Keratinocyte (primary cell): ENCODE data around the gene SUGT1. TPM values are rescaled to one million over a fixed set of nuclear protein-coding genes. Genes with fewer than 3 reads are reported as not detected.

Source experiments
- DNase-seq: peaks from one replicate; pipeline ENCODE4 v3.0.0-alpha.2; 2011; ENCODE audit warnings: low read depth, missing footprints, low spot score
- FAIRE-seq: peaks from 2 replicates; lab custom pipeline; 2011; peaks lifted over from hg19 to GRCh38; lab: Jason Lieb, UNC
- H2AFZ ChIP-seq: 2 replicates; pipeline ENCODE4 v1.6.0; 2012; ENCODE audit warnings: low read length, control low read depth, inconsistent platforms; ENCODE audit not compliant: control insufficient read depth
- H3K27ac ChIP-seq: 2 replicates; pipeline ENCODE4 v1.5.1; 2011; ENCODE audit warnings: low read length; ENCODE audit not compliant: control insufficient read depth, insufficient read depth
- H3K27me3 ChIP-seq: 3 replicates; pipeline ENCODE4 v1.6.0; 2011; ENCODE audit warnings: low read length; ENCODE audit not compliant: control insufficient read depth, insufficient read depth; ENCODE audit errors: extremely low read depth
- H3K36me3 ChIP-seq, 2 experiments: 2 replicates in 1 of 2; 3 replicates in 1 of 2; pipeline ENCODE4 v1.5.1; 2011; ENCODE audit warnings: low read length in 2 of 2, mild to moderate bottlenecking in 1 of 2; ENCODE audit not compliant: control insufficient read depth in 2 of 2, insufficient read depth in 2 of 2; ENCODE audit errors: extremely low read depth in 1 of 2
- H3K4me1 ChIP-seq: 3 replicates; pipeline ENCODE4 v1.5.1; 2011; ENCODE audit warnings: low read length; ENCODE audit not compliant: control insufficient read depth, insufficient read depth; ENCODE audit errors: extremely low read depth
- H3K4me2 ChIP-seq: 3 replicates; pipeline ENCODE4 v1.6.0; 2011; ENCODE audit warnings: low read depth, low read length; ENCODE audit not compliant: control insufficient read depth, insufficient read depth; ENCODE audit errors: extremely low read depth
- H3K4me3 ChIP-seq, 3 experiments: fragments of 200-600 bp in 1 of 3; sonication (generic) in 1 of 3; 2 replicates in 2 of 3; 3 replicates in 1 of 3; pipeline ENCODE4 v1.5.1; 2011 to 2016; ENCODE audit warnings: low read length in 3 of 3, mild to moderate bottlenecking in 3 of 3, control low read depth in 2 of 3, inconsistent platforms in 1 of 3, low read depth in 1 of 3, mixed read lengths in 1 of 3, mixed run types in 1 of 3, moderate library complexity in 1 of 3; ENCODE audit not compliant: control insufficient read depth in 2 of 3, insufficient read depth in 2 of 3; ENCODE audit errors: extremely low read depth in 1 of 3
- H3K79me2 ChIP-seq: 2 replicates; pipeline ENCODE4 v1.6.0; 2012; ENCODE audit warnings: low read length; ENCODE audit not compliant: control insufficient read depth, insufficient read depth
- H3K9ac ChIP-seq: 3 replicates; pipeline ENCODE4 v1.6.0; 2011; ENCODE audit warnings: low read length; ENCODE audit not compliant: control insufficient read depth, insufficient read depth; ENCODE audit errors: extremely low read depth
- H3K9me1 ChIP-seq: 3 replicates; pipeline ENCODE4 v1.6.0; 2011; ENCODE audit warnings: low read length; ENCODE audit not compliant: control insufficient read depth, insufficient read depth; ENCODE audit errors: extremely low read depth
- H3K9me3 ChIP-seq: 2 replicates; pipeline ENCODE4 v1.5.1; 2012; ENCODE audit warnings: low read depth, low read length; ENCODE audit not compliant: control insufficient read depth
- H4K20me1 ChIP-seq: 3 replicates; pipeline ENCODE4 v1.6.0; 2011; ENCODE audit warnings: low read length; ENCODE audit not compliant: control insufficient read depth, insufficient read depth; ENCODE audit errors: extremely low read depth
- EZH2 ChIP-seq: IDR thresholded peaks from one replicate; pipeline ENCODE4 v1.6.1; 2012; ENCODE audit warnings: inconsistent platforms, mild to moderate bottlenecking, low read length, moderate library complexity
- dilution Hi-C: fragments of 300-500 bp; cut with MboI; formaldehyde crosslinking; loops from one replicate; pipeline ENCODE4 v1.7.0; 2020; ENCODE audit warnings: low sequenced_read_pairs; ENCODE audit not compliant: extremely low pct_ligation_motif_present
- polyA plus RNA-seq, 5 experiments: library from polyadenylated mRNA; depleted of rRNA in 3 of 5; stranded (reverse) in 3 of 5; stranded (forward) in 1 of 5; unstranded in 1 of 5; fragments of >200 nt; gene quantifications; 1 replicate in 1 of 5; 2 replicates in 3 of 5; 3 replicates in 1 of 5; pipeline versions ENCODE4 v1.2.1 to v1.2.3, GENCODE V29; 2011 to 2012; ENCODE audit warnings: missing spikeins in 2 of 5, low read depth in 1 of 5, low replicate concordance in 1 of 5
- TF ChIP-seq, protein P1 (sequence below), 3 experiments: IDR thresholded peaks in 1 of 3; conservative IDR thresholded peaks in 1 of 3; optimal IDR thresholded peaks in 1 of 3; 2 replicates in 2 of 3; 3 replicates in 1 of 3; pipeline versions ENCODE3 to v1.5.1; 2011; ENCODE audit warnings: low read length in 3 of 3, mild to moderate bottlenecking in 3 of 3, moderate library complexity in 2 of 3, control low read depth in 1 of 3, inconsistent platforms in 1 of 3; ENCODE audit not compliant: insufficient read depth in 2 of 3; ENCODE audit errors: extremely low read depth in 1 of 3

The SUGT1 gene
- polyA plus RNA-seq, 1 donor (not counting 4 experiments of a cell fraction or from before 2014, with no cell fraction given) = 43.9 TPM

DNA sequence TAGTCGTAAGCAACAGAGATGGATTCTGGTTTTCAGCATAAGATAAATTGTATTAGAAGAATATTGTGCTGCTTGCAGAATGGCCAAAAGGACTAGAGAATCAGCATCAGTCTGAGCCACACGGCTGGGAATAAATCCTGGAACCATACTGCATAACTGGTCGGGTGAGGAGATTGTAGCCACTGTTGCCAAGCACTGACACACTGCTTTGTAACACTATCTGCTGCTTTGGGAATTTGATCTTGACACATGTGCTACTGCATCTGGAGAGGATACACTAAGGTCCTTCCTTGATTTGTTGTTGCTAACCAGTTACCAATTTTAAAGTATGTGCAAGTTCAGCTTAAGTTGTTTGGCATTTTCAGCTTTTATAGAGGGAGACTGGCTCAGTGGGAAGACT lies 8.5 kb upstream of the SUGT1 start:
- no peak overlapping the region for H3K27ac ChIP-seq
- H4K20me1 ChIP-seq = no peaks in the 10 kb centered on the region
- H3K9me3 ChIP-seq = no peaks in the 10 kb centered on the region
- H3K4me3 ChIP-seq = no peak overlapping the region
- H3K9ac ChIP-seq = no peak overlapping the region
- DNase-seq (no peak), FAIRE-seq (no peak)
- no peak overlapping the region for H3K4me2 ChIP-seq
- no peaks in the 10 kb centered on the region for H3K9me1 ChIP-seq
- peaks cover 11% of the 10 kb centered on the region for H3K4me1 ChIP-seq
- dilution Hi-C loops = no loop called here
- H2AFZ ChIP-seq = no peak overlapping the region
- no peaks in the 10 kb centered on the region for H3K27me3 ChIP-seq
- H3K36me3 ChIP-seq = peaks cover 0 to 6% of the 10 kb centered on the region in 2 experiments
- TF ChIP-seq EZH2 = no peak
- TF ChIP-seq, protein P1, sequence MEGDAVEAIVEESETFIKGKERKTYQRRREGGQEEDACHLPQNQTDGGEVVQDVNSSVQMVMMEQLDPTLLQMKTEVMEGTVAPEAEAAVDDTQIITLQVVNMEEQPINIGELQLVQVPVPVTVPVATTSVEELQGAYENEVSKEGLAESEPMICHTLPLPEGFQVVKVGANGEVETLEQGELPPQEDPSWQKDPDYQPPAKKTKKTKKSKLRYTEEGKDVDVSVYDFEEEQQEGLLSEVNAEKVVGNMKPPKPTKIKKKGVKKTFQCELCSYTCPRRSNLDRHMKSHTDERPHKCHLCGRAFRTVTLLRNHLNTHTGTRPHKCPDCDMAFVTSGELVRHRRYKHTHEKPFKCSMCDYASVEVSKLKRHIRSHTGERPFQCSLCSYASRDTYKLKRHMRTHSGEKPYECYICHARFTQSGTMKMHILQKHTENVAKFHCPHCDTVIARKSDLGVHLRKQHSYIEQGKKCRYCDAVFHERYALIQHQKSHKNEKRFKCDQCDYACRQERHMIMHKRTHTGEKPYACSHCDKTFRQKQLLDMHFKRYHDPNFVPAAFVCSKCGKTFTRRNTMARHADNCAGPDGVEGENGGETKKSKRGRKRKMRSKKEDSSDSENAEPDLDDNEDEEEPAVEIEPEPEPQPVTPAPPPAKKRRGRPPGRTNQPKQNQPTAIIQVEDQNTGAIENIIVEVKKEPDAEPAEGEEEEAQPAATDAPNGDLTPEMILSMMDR (optimal IDR thresholded peaks at IDR 0.05 in 1 of 3, IDR thresholded peaks at IDR 0.05 in 1 of 3, conservative IDR thresholded peaks at IDR 0.05 in 1 of 3; ENCODE audit: extremely low read depth in 1 of 3, insufficient read depth in 2 of 3, low read length in 3 of 3) = no peak
- H3K79me2 ChIP-seq = no peaks in the 10 kb centered on the region

DNA sequence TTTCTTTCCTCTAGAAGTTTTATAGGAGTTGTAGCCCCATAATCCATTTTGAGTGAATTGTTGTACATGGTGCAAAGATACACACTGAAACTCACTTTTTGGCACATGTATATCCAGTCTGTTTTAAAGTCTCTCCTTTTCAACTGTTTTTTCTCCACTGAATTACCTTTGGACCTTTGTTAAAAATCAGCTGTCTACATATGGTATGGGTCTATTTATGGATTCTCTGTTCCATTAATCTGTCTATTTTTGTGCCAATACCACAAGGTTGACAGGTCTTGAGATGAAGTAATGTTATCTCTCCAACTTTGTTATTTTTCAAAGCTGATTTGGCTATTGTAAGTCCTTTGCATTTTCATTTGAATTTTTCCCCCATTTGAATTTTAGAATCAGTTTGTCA lies 5.7 kb upstream of the SUGT1 start:
- no peaks in the 10 kb centered on the region for H4K20me1 ChIP-seq
- H3K9ac ChIP-seq = no peak overlapping the region
- no peaks in the 10 kb centered on the region for H3K27me3 ChIP-seq
- H3K4me1 ChIP-seq = peaks cover 17% of the 10 kb centered on the region
- DNase-seq = no peak
- peaks cover 21% of the 10 kb centered on the region for H3K79me2 ChIP-seq
- dilution Hi-C loops = no loop called here
- no peak overlapping the region for H2AFZ ChIP-seq
- no peak for FAIRE-seq
- H3K27ac ChIP-seq = no peak overlapping the region
- no peak overlapping the region for H3K4me3 ChIP-seq
- no peaks in the 10 kb centered on the region for H3K9me3 ChIP-seq
- no peaks in the 10 kb centered on the region for H3K9me1 ChIP-seq
- TF ChIP-seq, protein P1 (optimal IDR thresholded peaks at IDR 0.05 in 1 of 3, IDR thresholded peaks at IDR 0.05 in 1 of 3, conservative IDR thresholded peaks at IDR 0.05 in 1 of 3; ENCODE audit: extremely low read depth in 1 of 3, insufficient read depth in 2 of 3, low read length in 3 of 3) = no peak
- no peak for TF ChIP-seq EZH2
- peaks cover 2 to 4% of the 10 kb centered on the region in 2 experiments for H3K36me3 ChIP-seq
- no peak overlapping the region for H3K4me2 ChIP-seq
